IPS-NIHi7 (cell line): ENCODE measurements around the gene ZFP62.

ENCODE experiments used
- DNase-seq: peaks from one replicate; pipeline ENCODE4 v3.0.0; 2012; ENCODE audit warnings: mixed read lengths; ENCODE audit errors: extremely low spot score

The ZFP62 gene

DNA sequence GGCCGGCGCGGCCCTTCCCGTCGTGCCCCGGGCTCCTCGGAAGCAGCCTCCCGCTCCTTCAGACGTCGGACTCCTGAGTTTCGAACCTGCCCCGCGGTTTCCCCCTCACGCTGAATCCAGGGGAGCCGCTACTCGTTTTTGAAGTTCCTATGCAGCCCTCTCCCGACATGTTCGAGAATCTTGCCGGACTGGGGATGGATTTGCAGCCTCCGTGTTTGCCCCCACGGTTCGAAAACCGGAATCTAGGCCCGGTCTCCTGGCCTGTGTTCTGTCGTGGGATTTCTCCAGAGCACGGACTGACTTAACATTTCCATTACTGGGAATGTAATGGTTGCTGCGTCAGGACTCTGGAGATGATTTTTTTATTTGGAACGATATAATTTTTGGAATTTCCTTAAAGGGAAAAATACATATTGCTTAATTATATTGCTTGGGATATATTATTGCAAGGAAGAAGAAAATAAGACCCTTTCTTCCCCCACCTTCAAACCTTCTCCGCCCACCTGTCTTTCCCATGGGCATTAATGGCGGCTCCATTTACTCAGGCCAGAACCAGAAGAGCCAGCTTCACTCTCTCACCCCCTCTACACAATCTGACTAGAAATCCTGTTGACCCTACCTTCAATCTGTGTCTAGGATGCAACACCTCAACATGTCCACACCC lies 50.0 kb downstream of the ZFP62 start:
- no peak for DNase-seq

GRCh38 chr5:180810210-180810958 lies 50.7 kb downstream of the ZFP62 start:
- peak; percentile 94 for DNase-seq

DNA sequence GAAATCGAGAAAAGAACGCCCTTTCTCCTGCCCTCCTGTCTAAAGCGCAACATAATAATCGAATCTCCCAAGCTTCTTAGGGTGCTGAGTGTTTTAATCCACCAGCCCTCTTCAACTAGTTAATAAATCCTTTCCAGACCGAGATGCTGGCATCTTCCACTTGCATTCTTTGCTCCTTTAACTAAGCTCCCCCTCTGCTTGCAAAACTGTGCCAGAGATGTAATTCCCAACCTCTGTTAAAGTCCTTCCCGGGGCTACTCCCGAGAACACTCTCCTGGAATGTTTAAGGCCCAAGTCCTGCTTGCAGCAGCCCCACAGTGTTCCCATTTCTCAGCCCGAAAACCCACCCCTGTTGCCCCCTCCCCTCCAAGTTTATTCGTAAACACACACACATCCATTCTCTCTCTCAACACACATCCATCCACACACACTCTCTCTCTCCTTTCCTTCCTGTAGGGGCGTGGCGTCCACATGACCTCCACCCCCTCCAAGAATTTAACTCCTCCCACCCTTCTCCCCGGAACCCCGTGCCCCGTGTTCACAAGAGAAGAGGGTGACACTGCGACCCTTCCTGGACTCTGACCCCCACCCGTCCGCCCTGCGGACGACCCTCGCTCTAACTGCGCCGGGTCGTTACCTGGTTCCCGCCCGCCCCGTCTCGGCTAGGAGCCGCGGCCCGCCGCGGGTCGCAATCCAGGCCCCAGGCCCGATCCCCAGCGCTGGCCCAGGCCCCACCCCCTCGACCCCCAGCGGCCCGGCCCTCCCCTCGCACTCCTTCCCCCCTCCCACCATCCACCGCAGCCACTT lies 51.5 kb downstream of the ZFP62 start:
- peak; percentile 91 for DNase-seq

DNA sequence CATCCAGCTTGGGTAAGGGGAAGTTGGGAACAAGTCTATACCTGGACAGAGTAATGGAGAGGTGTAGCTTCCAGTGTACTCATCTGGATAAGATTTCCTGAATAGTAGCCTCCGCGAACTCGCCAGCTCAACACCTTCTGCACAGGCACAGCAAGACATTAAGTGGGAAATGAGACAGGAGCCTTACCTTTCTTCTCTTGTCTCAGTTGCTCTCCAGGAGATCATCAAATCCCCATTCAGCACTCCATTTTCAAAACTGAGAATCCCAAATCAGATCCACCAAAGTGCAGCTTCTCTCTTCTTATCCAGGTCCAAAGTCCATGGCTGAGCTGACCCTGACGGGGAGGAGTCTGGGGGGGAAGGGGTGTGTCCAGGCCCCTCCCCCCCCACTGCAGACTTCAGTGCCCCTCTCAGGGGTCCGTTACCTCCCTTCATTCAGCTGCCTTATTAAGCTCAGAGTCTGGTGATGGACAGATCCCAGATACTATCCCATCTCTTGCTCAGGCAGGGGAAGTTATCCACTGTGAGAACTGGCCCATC lies 52.5 kb downstream of the ZFP62 start:
- DNase-seq: no peak

DNA sequence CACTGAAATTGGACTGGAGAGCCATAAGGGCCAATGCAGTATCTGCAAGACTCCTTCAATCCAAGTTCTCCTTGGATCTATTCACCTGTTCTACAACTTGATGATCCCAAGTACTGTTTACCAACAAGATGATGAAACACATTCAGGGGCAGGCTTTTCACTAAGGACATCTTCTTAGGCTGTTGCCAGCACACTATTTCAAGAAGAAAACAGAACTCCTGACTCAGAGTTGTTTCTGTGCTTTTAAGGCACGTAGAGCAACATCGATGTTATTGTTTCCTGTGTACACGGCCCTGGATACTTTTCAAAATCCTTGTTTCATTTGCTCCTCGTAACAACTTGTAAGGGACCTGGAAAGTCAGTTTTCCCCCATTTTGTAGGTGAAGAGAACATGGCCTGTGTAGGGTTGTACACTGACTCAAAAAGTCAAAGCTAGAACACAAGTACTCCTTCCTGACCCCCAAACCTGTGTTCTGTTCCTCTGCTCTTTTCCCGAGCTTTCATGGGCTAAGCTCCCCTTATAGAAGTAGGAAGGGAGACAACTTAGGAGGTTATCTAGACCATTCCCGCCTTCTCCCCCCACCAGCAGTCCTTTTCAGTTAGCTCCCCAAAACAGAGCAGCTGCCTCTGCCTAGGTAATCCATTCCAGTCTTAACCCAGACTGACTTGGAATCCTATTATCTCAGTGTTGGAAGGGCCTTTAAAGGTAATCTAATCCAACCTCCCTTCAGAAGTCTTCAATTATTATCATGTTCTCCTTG lies 53.2 kb downstream of the ZFP62 start:
- no peak for DNase-seq

DNA sequence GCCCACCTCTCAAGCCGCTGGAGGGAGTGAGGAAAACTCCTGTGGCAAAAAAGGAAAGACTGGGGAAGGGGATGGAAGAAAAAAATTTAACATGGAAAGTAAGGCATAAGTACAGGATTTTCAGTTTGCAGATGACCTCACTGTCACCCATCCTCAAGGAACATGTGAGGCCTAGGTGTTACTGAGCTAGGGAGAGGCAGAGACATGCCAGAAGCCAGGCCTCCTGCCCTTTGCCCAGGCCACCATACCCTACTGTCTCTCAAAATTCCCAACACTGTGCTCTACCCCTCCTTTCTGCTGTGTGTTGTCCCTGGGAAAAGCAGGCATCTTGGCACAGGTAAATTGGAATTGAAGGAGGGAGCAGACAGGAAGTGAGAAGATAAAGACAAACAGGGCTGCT lies 54.0 kb downstream of the ZFP62 start:
- DNase-seq: no peak

- no peak for DNase-seq
These were observed 54.6 kb downstream of the ZFP62 start for GRCh38 chr5:180806351-180807011.

DNA sequence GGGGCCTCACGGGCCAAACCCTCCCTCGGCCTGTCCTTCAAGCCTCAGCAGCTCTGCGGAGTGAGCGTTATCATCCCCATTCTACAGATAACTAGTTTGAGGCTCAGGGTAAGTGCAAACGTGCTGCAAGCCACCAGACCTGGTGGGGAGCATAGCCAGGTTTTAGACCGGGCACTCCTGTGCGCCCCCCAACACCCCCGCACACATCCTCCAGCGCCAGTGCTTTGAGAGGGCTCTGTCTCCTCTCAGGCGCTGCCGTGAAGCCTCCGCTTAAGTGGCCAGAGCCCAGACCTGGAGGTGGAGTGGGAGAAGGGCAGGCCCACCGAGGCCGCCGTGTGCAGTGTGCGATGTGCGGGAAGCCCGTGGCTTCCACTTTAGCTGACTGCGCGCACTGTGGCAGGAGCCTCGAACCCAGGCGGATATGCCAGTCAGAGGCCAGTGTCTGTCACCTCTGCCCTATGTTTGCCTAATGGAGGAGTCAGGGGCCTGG lies 56.9 kb downstream of the ZFP62 start:
- DNase-seq: no peak

GRCh38 chr5:180803181-180804128 lies 57.6 kb downstream of the ZFP62 start:
- DNase-seq: peak; percentile 63

GRCh38 chr5:180802325-180803180 lies 58.5 kb downstream of the ZFP62 start, which contains the start of gene MGAT1:
Gene MGAT1, minus strand, starts transcription at chr5:180802806. Its CDS starts 9,835 bp downstream, at chr5:180792971.
- DNase-seq: peak; percentile 93

GRCh38 chr5:180801596-180802324 lies 59.3 kb downstream of the ZFP62 start:
- no peak for DNase-seq

DNA sequence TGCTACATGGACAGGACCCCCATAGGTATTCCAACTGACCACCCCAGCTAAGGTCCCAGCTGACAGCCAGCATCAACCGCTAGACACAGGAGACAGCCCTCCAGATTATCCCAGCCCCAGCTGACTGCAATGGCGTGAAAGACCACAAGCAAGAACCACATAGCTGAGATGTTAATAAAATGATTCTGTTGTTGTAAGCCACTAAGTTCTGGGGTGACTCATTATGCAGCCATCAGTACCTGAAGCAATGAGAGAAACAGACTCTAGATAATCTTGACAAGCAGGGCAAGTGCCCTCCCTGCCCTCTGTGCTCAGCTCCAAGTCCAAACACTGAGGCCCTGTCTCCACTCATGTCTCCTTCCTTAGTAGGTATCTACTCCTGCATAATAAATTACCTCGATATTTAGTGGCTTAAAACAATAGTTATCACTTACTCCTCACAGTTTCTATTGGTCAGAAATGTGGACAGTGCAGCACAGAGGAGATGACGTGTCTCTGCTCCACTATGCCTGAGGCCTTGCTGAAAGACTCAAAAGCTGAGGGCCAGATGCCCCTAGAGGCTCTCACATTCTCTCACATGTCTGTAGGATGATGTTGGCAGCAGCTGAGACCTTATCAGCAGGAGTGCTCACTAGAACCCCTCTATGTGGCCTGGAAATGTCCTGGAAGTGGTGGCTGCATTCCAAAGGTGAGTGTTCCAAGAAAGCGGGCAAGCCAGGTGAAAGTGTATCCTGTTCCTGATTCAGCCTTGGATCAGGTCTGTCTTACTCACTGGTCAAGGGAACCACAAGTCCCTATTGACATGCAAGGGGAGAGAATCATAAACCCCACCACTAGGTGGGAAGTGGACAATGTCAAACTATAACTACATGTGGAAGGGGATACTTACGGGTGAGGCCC lies 60.9 kb downstream of the ZFP62 start:
- DNase-seq: no peak

DNA sequence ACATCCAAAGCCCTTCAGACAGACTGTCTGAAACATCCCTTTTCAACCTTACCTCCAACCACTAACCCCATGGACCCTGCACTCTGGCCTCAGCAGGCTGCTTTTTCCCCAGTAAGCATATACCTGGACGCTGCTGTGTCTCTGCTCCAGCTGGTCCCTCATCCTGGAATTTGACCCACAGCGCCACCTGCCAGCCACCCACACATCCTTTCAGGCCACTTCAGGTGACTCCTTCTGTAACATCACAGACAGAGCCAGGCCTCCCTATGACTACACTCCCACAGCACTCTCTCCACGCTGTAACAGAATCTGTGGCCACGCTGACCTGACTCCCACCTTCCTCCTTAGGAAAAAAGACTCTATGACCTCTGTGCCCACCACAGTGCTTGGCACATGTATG lies 61.9 kb downstream of the ZFP62 start:
- peak; percentile 64 for DNase-seq

DNA sequence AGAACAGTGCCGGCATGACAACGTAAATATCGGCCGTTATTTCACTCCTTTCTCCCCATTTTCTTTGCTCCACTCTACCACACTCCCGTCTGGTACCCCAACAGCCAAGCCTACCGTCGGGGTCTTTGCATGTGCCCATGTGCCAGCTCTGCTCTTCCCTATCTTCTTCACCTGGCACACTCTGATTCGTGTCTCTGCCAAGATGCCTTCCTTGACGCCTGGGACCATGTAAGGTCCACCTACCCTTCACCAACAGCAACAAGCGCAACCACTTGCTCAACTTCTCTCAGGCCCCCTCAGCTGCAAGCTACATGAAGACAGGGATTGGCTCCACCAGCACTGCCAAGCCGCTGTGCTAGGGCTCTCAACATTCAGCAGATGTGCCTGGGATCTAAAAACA lies 62.9 kb downstream of the ZFP62 start:
- no peak for DNase-seq
